Umbilical cord (tissue), 2 donors: ENCODE measurements around the gene SLC50A1. TPM values are rescaled to one million over a fixed set of nuclear protein-coding genes. Genes with fewer than 3 reads are reported as not detected.
A peak's percentile ranks its signal among the peaks of the same experiment; 100 is the strongest.
"Not testable (repeated sequence)": the region's sequence is repeated elsewhere in the genome, so short reads cannot be mapped to it uniquely, and the experiment has no call there.

Experiments
- DNase-seq: peaks from one replicate; pipeline ENCODE4 v3.0.0-alpha.2; 2015; ENCODE audit warnings: low spot score
- total RNA-seq: library from RNA; depleted of rRNA; stranded (reverse); fragments of >200 nt; gene quantifications from one replicate; pipeline ENCODE4 v1.2.3, GENCODE V29; 2014; ENCODE audit warnings: low replicate concordance; ENCODE audit not compliant: insufficient read depth

SLC50A1 gene
- total RNA-seq, 1 donor from 2014 or later = 22.9 TPM

- no peak for DNase-seq
Measured at GRCh38 chr1:155116113-155116764, 19.4 kb upstream of the SLC50A1 start.

GRCh38 chr1:155117610-155118009 is 18.0 kb upstream of the SLC50A1 start:
- DNase-seq = no peak

GRCh38 chr1:155118090-155118489 is 17.6 kb upstream of the SLC50A1 start:
- not testable (repeated sequence) for DNase-seq

GRCh38 chr1:155120253-155120652 is 15.4 kb upstream of the SLC50A1 start:
- DNase-seq = peak; percentile 49

- DNase-seq = no peak
Measured at GRCh38 chr1:155121249-155121648, 14.4 kb upstream of the SLC50A1 start.

GRCh38 chr1:155122308-155122707 is 13.3 kb upstream of the SLC50A1 start:
- no peak for DNase-seq

GRCh38 chr1:155123801-155124200 is 11.9 kb upstream of the SLC50A1 start:
- DNase-seq = no peak

- no peak for DNase-seq
Measured at GRCh38 chr1:155124503-155125463, 10.9 kb upstream of the SLC50A1 start.

- DNase-seq = no peak
Measured at GRCh38 chr1:155125511-155125945, 10.1 kb upstream of the SLC50A1 start.

GRCh38 chr1:155125946-155126555 is 9.6 kb upstream of the SLC50A1 start:
- peak; percentile 29 for DNase-seq

GRCh38 chr1:155126556-155127104 is 9.0 kb upstream of the SLC50A1 start:
- DNase-seq = peak; percentile 55

GRCh38 chr1:155127105-155127966 is 8.3 kb upstream of the SLC50A1 start, which contains the start of gene EFNA1:
TSS of gene EFNA1 (plus strand) at chr1:155127876. CDS start at chr1:155127978, 102 bp downstream.
- peak; percentile 62 for DNase-seq

GRCh38 chr1:155127967-155128754 is 7.5 kb upstream of the SLC50A1 start:
- DNase-seq = no peak

- peak; percentile 20 for DNase-seq
Measured at GRCh38 chr1:155128755-155129473, 6.7 kb upstream of the SLC50A1 start.

GRCh38 chr1:155130272-155131006 is 5.2 kb upstream of the SLC50A1 start:
- DNase-seq = no peak

- no peak for DNase-seq
Measured at GRCh38 chr1:155131285-155131684, 4.4 kb upstream of the SLC50A1 start.

GRCh38 chr1:155131856-155132255 is 3.8 kb upstream of the SLC50A1 start:
- no peak for DNase-seq

- no peak for DNase-seq
Measured at GRCh38 chr1:155133799-155134281, 1.8 kb upstream of the SLC50A1 start.
